K562 (cell line): Measurements from ENCODE around the gene REPS1. TPM values are rescaled to one million over a fixed set of nuclear protein-coding genes. Genes with fewer than 3 reads are reported as not detected.

Experiments
- EP300 ChIP-seq: IDR thresholded peaks from 2 replicates; pipeline ENCODE4 v1.6.1; 2012; ENCODE audit warnings: low read length, improper control_type of control experiment
- FOXM1 ChIP-seq, 2 experiments: fragments of 450-650 bp in 1 of 2; sonication (generic) in 1 of 2; formaldehyde crosslinking in 1 of 2; IDR thresholded peaks; 2 replicates each; pipeline versions ENCODE4 v1.6.1 to v1.9.0; 2017 to 2022; ENCODE audit warnings: low read depth in 2 of 2, mild to moderate bottlenecking in 2 of 2, missing genetic modification reagents in 1 of 2, moderate library complexity in 1 of 2
- SLC30A9 ChIP-seq: fragments of 250-450 bp; sonication (Bioruptor Pico); IDR thresholded peaks from 2 replicates; pipeline ENCODE4 v1.8.0; 2022; ENCODE audit warnings: mild to moderate bottlenecking, moderate library complexity
- polyA plus RNA-seq, 8 experiments: library from polyadenylated mRNA; depleted of rRNA in 4 of 8; stranded (reverse) in 5 of 8; unstranded in 3 of 8; fragments of >200 nt; fragmentation: Nextera tagmentation in 2 of 8; fragmentation: Illumina TruSeq in 1 of 8; extraction: Ambion mirVana in 2 of 8; extraction: Trizol in 1 of 8; gene quantifications; 2 replicates each; pipeline versions ENCODE4 v1.2.1 to v1.2.3, GENCODE V29; 2011 to 2014; ENCODE audit warnings: inconsistent platforms in 1 of 8, missing spikeins in 1 of 8
- total RNA-seq, 7 experiments: library from RNA; depleted of rRNA in 6 of 7; stranded (reverse); fragments of >200 nt in 6 of 7; fragmentation: Illumina TruSeq in 2 of 7; extraction: Trizol in 2 of 7; gene quantifications; 2 replicates each; pipeline versions ENCODE4 v1.2.1 to v1.2.3, GENCODE V29; 2011 to 2021; ENCODE audit warnings: low replicate concordance in 1 of 7
- TF ChIP-seq, protein P1 (sequence below): sonication (generic); formaldehyde crosslinking; IDR thresholded peaks from 2 replicates; pipeline ENCODE4 v1.8.1; 2023; ENCODE audit warnings: missing genetic modification reagents, mild to moderate bottlenecking, borderline replicate concordance
- TF ChIP-seq, protein P2 (sequence below): fragments of 450-650 bp; formaldehyde crosslinking; IDR thresholded peaks from 2 replicates; pipeline ENCODE4 v1.4.0; 2022; ENCODE audit warnings: mild to moderate bottlenecking, moderate library complexity

Gene REPS1
- total and polyA plus RNA-seq, 9 of the 15 experiments (the other 6 are each of a cell fraction or from before 2014, with no cell fraction given): 7.9 to 36.0 (median 27.8) TPM

DNA sequence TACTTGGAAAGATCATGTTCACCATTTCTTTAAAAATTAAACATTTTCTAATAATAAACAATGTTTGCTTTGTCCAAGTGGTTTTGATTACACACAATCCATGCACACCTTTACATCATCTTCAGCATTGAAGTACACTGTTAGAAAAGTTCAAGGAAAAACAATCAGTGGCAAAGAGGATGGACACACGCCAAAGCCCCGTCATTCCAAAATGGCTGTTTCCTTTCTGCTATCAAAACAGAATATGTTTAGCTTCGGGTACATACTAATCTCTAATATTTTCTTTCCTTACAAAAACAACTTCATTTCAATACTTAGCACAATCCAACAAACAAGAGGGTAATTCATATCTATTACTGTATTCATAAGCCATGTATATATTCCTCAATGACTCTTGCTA, 24.5 kb downstream of the REPS1 start (continued):
- TF ChIP-seq, protein P1, sequence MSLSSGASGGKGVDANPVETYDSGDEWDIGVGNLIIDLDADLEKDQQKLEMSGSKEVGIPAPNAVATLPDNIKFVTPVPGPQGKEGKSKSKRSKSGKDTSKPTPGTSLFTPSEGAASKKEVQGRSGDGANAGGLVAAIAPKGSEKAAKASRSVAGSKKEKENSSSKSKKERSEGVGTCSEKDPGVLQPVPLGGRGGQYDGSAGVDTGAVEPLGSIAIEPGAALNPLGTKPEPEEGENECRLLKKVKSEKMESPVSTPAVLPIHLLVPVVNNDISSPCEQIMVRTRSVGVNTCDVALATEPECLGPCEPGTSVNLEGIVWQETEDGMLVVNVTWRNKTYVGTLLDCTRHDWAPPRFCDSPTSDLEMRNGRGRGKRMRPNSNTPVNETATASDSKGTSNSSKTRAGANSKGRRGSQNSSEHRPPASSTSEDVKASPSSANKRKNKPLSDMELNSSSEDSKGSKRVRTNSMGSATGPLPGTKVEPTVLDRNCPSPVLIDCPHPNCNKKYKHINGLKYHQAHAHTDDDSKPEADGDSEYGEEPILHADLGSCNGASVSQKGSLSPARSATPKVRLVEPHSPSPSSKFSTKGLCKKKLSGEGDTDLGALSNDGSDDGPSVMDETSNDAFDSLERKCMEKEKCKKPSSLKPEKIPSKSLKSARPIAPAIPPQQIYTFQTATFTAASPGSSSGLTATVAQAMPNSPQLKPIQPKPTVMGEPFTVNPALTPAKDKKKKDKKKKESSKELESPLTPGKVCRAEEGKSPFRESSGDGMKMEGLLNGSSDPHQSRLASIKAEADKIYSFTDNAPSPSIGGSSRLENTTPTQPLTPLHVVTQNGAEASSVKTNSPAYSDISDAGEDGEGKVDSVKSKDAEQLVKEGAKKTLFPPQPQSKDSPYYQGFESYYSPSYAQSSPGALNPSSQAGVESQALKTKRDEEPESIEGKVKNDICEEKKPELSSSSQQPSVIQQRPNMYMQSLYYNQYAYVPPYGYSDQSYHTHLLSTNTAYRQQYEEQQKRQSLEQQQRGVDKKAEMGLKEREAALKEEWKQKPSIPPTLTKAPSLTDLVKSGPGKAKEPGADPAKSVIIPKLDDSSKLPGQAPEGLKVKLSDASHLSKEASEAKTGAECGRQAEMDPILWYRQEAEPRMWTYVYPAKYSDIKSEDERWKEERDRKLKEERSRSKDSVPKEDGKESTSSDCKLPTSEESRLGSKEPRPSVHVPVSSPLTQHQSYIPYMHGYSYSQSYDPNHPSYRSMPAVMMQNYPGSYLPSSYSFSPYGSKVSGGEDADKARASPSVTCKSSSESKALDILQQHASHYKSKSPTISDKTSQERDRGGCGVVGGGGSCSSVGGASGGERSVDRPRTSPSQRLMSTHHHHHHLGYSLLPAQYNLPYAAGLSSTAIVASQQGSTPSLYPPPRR: no peak
- TF ChIP-seq, protein P2, sequence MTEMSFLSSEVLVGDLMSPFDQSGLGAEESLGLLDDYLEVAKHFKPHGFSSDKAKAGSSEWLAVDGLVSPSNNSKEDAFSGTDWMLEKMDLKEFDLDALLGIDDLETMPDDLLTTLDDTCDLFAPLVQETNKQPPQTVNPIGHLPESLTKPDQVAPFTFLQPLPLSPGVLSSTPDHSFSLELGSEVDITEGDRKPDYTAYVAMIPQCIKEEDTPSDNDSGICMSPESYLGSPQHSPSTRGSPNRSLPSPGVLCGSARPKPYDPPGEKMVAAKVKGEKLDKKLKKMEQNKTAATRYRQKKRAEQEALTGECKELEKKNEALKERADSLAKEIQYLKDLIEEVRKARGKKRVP (CRISPR knock-in tag): no peak
- no peak for TF ChIP-seq SLC30A9
- TF ChIP-seq FOXM1 (IDR thresholded peaks at IDR 0.05; ENCODE audit: low read depth): no peak
- no peak for TF ChIP-seq FOXM1 (CRISPR knock-in tag; IDR thresholded peaks at IDR 0.05; ENCODE audit: low read depth)
- no peak for TF ChIP-seq EP300
